GM21367 (cell line): Measurements from ENCODE around the gene SPOCD1.

Source experiments
- ATAC-seq: cut with Tn5 transposase; IDR thresholded peaks from one replicate; pipeline ENCODE4 v1.9.1; 2021; ENCODE audit not compliant: unreplicated experiment

SPOCD1 gene

DNA sequence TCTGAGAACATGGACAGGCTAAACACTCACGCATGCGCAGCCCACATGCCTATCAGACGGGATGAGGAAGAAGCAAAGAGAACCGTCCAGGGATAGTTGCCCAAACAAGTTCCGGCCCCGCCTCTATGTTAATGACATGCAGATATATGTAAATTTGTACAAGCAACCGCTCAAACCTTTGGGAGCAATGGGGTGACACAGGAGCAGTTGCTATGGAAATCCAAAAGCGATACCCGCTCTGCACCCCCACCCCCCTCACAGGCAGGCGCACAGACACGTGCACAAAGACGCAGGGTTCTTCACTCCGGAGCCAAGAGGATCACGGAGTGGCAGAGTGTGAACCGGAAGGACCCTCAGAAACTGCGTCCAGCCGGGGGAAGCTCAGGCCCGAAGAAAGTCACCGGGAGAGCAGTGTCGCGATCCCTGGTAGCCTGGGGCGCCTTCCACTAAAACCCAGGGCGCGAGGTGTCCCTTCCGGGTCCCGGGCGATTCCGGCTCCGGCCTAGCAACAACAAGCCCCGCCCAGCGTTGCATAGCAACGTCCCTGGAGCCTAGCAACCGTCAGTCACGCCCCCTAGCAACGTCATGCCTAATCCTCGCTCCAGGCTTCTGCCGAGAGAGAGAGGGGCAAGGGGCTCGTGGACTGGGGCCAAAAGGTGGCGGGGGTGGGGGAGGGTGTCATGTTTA lies 27.5 kb downstream of the SPOCD1 start:
- ATAC-seq: peak; percentile 64

DNA sequence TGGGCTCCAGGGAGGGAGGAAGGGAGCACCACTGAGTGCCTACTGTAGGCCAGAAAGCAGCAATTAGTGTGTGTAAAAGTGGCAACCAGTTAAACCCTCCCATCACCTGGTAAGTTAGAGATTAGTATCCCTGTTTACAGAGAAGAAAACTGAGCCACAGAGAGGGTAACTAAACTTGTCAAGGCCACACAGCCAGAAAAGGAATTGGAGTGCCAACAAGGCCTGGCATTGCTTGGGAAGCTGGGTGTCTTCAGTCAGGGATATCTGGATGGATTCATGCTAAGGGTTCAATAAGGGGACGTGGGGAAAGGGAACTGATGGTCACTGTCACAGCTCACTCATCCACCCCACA lies 28.1 kb downstream of the SPOCD1 start:
- ATAC-seq: no peak

DNA sequence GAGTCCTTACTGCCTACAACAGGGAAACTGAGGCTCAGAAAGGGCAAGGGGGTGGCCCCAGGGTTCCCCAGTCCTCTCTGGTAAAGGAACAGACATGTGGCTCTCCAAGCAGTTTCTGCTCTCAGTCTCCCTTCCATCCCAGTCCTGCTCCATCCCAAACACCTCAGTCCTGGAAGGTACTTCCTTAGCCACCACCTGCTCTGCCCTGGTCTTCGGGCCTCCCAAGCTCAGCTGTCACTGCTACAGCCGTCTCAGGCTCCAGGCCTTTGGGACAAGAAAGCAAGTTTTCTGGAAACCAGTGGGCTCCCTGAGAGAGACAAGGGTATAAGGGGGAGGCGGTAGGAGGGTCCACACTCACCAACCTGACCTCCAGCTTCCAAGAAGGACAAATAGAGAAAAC lies 28.6 kb downstream of the SPOCD1 start:
- ATAC-seq: no peak

DNA sequence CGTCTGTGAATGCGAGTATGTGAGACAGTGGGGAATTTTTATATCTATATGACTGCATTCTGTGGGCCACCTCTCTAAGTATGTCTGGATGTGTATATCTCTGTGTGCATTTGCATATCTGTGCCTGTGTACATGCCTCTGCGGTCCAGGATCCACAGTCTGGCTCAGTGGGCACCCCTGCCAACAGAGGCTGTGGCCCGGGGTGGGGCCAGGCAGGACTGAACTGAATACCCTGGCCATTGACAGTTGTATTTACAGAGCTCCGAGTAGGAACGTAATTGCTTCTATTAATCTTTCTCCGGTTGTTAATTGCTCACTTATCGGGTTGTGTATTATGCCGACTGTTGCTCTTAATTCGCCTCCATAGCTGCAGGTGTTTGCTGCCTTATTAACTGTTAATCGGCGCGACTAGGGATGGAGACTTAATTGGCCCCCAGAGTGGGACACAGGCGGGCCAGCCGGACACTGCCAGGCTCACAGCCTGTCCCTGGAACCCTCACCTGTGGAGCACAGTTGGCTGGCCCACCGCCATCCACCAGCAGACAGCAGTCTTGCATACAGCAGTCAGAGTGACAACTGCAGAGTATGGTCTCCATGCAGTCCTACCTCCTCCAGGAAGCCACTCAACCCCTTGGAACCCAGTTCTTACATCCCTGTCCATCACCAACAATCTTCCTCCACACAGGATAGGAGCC lies 29.3 kb downstream of the SPOCD1 start:
- ATAC-seq: no peak

DNA sequence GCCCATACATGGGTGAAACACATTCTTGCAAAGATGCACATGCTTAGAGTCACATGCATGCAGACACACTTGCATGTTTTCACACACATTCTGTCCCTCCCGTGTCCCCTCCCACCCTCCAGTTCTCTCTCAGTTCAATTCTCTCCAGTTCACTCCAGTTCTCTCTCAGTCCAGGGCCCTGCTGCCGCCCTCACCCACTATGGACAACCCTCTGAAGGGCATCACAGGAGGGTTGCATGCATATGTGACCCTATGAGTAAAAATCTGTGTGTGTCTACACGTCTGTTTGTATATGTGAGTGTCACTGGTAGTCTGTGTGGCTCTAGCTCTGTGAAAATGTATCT lies 29.9 kb downstream of the SPOCD1 start:
- ATAC-seq: no peak

DNA sequence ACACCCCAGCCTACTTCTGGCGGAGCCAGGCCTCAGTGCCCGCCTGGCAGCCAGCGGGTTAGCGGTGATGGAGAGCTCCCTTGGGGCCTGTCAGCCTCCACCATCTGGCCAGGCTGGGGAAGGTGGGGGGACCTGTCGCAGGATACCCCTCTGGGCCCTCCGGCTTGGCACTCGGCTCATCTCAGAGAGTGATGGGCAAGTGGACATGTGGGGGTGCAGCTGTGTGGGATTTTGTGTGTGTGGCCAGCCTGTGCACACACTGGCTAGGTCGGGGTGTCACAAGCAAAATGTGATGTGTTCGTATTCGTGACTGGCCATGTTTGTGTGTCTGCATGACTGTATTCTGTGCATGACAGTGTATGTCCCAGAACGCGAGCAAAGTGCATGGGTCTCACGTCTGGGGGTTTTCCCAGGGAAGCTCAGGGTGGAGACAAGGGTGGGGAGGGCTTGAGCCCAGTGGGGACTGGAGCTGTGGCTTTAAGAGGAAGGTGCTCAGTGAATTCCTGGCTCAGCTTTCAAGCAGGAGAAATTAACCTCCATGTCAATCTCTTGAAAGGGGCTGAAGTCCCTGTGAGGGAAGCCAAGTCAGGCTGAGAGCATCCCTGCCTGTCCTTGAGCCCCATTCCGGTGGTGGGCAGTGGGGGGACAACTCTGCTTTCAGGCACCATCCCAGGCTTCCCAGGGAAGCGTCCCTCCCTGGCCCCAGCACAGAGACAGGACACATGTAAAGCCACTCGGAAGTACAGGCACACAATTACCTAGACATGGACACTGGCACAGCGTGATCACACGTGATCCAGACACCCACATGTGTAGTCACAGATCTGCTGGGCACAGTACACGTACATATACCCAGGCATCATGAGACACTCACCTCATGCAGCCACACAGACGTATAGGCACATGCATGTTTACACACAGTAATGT lies 30.5 kb downstream of the SPOCD1 start:
- no peak for ATAC-seq

DNA sequence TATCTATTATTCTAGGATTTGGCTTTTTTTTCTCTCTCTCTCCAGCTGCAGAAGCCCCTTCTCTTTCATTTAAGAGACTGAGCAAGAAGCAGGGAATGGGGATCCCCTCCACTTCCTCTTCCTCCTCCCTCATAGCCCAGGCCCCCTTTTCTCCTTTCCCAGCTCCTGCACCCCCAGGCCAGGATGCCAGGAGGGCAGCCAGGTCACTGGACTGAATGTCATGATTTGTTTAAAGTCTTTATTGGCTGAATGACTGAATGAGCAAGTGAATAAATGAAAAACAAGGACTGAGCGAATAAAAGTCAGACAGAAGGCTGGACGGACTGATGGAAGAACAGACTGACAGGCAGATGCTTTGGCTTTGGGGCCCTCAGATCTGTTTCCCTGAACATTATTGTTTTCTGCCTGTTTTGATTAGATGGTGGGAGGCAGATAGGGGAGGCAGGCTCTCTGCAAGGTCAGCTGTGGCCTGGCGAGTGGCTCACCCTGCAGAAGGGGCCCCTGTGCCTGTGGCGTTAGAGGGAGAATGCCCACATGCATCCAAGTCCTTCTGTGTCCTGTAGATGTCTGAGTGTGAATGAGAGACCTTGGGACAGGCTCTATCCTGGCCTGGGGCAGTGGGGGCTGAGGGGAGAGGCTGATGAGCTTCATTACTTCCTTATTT lies 31.3 kb downstream of the SPOCD1 start:
- ATAC-seq: no peak

DNA sequence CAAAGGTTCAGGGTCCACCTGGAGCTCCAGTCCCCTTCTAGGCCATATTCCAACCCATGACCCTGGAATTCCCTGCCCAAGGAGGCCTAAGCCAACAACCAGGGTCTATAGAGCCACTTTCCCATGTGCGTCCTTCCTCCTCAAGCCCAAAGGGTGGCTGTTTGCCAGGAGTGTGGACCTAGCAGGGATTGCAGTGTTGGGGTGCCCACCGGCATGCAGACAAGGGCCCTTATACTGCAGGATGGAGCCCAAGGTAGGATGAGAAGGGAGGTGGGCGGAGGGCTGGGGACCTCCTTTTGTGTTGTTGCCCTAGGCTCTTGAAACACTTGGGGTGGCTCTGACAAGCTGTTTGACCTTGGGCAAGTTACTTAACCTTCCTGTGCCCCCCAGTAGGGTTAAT lies 32.0 kb downstream of the SPOCD1 start:
- no peak for ATAC-seq

DNA sequence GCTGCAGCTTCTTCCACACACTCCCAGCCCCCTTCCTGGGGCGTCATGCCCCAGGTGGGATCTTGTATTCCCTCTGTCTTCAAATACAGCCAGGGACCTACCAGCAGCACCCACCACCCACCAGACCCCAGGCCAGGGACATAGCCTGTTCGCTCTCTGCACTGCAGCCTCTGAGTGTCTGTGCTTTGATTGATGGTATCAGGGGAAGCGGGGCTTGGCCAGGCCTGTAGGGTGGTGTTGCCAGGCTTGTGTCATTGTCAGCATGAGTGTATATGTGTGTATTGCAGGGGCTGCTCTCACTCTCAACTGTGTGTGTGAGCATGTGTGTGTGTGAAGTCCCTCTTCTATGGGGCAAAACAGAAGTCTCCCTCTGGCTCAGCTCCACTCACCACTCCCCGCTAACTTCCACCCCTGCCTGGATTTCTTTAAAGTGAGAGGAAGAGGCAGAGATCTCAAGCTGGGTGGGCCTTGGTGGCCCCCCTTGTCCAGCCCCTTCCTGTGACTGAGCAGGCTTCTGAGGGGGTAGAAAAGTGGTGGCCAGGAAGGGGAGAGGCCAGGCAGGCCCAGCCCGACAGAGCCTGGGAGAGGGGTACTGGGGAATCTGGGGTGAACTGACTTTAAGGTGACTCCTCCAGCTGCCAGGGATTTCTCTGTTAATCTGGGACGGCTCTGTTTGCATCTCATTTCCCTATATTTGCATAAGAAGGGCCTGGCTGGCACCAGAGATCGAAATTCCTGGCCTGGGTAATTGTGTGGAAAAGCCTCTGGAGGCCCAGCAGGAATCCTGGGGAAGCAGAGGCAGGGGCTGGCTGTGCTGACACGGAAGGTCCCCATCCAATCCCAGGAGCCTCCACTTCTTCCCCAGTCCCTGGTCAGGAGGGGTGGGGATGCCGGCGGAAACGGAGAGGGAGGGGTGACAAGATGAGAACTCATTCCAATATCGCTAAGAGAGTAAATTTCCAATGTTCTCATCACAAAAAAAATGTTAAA lies 33.1 kb downstream of the SPOCD1 start:
- no peak for ATAC-seq

DNA sequence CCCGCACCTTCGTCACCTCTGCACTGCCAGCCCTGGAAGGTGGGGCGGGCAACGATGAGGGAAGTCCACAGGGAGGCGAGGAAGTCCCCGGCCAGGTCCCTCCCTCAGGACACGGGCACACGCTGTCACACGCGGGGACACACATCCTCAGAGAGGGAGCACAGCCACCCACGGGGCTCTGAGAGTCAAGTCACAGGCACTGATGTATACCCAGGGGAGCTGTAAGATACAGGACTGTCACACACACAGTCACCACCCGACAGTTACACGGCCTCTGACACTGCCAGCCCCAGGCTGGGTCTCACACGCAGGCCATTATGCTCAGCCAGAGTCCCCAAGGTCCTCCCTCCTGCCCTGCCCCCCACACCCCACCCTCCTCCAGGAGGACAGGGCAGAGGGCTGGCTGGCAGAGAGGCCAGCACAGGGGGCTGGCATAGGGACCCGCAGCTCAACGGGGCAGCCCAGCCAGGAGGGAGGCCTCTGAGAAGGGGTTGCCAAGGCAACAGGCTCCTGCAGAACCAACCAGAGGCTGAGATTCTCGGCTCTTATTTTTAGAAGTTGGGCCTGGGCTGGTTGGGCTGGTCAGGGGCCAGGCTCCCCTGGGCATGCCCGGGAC lies 34.0 kb downstream of the SPOCD1 start:
- no peak for ATAC-seq

DNA sequence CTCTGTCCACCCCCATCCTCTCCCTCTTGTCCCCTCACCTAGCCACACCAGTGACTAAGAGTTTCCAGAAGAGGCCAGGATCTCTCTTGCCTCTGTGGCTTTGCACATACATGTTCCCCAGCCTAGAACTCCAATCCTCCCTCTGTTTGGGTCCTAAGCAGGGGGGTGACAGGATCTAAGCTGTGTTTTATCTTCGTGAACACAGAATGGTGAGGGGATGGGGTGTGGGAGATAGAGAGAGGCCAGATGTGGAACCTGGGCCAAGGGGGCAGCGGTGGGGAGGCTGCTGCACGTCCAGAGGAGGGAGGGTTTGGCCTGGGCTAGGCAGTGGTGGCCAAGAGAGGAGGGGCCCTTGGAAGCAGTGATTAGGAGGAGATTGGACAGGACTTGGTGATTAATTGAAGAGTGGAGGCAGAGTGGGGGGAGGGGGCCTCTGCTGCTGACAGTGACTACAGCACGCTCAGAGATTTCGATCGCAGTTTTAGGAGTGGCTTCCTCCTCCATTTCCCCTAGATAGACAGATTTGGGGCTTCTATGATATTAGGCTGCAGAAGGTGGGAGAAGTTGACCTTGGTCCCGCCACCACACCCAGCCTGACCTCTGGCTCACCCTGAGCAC lies 34.6 kb downstream of the SPOCD1 start:
- ATAC-seq: no peak

DNA sequence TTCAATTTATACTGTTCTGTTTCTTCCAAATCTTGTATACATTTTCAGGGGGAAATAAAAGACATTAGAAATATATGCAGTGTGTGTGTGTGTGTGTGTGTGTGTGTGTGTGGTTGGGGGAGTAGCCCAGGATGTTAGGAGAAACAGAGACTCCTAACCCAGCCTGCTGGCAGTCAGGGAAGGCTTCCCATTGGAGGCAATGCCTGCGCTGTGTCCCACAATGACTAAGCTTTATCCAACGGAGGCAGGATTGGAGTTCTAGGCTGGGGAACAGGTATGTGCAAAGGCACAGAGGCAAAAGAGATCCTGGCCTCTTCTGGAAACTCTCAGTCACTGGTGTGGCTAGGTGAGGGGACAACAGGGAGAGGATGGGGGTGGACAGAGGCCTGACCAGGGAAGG lies 35.2 kb downstream of the SPOCD1 start:
- ATAC-seq: no peak

DNA sequence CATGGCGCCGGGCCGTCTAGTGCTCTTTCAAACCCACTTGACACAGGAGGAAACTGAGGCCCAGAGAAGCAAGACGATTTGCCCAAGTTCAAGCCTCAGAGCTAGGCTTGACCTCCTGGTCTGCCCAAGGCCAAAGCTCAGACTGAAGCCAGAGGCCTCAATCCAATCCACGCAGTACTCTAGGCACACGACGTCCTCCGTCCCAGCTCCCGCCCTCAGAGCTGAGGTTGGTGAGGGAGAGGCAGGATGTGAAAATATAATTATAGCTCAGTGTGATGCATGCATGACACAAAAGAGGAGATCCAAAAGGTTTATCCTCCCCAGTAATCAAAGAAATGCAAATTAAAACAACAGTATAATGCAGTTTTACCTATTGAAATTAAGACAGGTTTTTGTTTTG lies 36.1 kb downstream of the SPOCD1 start:
- ATAC-seq: no peak

DNA sequence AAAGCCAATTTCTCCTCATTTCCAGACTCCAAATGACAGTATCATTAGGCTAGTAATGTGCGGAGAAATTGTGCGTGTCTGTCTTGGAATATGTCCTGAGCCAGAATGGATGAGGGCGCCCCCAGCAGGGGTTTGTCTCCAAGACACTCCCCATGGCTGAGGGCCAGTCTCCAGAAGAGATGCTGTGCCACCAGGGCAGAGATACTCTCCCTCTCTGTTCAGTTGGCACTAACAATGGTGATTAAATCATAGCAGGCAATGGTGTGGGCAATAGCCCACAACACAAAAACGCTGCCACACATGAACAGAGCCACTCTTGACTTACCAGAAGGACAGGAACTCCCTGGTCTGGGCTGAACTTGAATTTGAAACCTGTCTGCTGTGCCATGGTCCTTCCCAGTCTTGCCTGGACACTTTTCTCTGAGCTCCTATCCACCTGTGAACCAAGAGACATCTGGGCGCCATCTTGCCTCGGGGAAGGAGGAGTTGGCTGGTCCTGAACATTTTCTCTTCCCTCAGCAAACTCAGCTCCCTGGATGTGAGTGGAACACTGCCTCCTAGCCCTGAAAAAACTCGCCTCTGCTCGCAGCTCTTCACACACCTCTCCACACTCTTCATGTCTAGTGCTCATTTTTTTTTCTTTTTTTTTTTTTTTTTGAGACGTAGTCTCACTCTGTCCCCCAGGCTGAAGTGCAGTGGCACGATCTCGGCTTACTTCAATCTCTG lies 36.9 kb downstream of the SPOCD1 start:
- ATAC-seq: no peak

DNA sequence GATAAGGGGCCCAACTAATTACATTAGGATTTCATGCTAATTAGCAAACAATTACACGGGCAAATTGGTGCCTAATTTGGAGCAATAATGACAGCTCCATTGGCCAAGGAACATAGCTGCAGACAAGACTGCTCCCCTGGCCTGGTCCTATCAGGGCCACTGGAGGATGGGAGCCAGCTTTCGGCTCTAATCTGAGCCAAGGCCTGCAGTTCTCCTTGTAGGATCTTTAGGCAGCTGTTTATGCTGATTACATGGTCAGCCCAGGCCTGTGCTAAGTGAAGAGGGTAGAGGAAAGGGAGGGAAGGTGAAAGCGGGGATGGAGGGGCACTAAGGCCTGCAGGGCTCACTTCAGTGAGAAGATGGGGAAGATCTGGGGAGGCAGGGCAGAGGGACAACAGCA lies 39.3 kb downstream of the SPOCD1 start:
- ATAC-seq: no peak

DNA sequence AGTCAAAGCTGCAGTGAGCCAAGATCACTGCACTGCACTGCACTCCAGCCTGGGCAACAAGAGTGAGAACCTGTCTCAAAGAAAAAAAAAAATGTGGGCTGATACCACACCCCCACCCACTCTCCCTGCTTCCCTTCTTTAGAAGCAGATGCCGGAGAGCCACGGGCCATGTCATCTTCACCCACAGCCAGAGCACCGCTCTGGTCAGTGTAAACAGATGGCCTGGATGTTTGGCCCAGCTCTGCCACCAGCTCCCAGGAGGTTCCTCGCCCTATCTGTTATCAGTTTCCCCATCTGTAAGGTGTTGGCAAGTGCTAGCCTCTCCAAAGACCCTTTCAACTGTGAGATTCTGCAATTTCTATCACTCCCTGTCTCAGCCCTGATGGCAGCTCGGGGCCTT lies 39.8 kb downstream of the SPOCD1 start:
- ATAC-seq: no peak

DNA sequence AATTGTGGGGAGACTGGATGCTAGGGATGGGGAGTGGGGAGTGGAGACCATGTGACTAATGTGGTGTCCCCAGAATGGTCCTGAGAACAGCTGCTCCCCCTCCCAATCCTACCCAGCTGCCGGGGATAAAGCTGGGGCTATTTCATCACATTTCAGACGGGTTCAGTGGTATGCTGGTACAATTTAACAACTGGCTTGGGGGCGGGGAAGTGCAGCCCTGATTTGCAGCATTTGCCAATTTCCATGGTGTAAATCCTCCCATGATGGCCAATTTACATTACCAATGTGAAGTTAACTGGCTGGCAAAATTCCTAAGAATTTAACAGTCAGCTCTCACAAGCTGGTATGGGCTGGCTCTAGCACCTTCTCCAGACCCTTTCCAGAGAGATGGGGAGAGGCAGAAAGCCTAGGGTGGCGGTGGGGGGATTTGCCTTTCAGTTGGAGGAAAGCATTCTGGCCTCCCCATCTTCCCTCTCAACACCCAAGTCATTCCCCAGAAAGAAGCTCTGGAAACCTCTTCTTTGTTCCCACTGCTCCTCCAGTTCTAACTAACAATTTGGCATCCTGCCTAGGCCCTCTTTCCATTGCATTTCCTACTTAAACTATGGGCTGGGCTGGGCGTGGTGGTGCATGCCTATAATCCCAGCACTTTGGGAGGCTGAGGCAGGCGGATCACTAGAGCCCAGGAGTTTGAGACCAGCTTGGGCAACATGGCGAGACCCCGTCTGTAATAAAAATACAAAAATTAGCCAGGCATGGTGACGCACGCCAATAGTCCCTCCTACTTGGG lies 40.4 kb downstream of the SPOCD1 start:
- ATAC-seq: no peak

DNA sequence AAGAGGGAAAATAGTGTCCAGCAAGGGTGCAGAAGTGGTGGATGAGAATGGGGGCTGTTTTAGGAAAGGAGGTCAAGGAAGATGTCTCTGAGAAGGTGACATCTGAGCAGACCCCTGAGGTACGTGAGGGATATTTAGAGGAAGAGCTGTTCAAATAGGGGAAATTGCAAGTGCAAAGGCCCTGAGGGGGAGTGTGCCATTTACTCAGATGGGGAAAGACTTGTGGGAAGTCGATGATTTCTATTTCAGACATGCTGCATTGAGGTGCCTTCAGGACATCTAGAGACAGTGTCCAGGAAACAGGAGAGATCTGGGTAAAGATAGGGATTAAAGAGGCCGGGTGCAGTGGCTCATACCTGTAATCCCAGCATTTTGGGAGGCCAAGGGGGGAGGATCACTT lies 41.3 kb downstream of the SPOCD1 start:
- ATAC-seq: no peak
